NCI-H510A (cell line): Measurements from ENCODE around the gene FHIP1B.

Experiments used
- DNase-seq: peaks from one replicate; lab custom pipeline; 2025; lab: John Stamatoyannopoulos, UW

The FHIP1B gene

DNA sequence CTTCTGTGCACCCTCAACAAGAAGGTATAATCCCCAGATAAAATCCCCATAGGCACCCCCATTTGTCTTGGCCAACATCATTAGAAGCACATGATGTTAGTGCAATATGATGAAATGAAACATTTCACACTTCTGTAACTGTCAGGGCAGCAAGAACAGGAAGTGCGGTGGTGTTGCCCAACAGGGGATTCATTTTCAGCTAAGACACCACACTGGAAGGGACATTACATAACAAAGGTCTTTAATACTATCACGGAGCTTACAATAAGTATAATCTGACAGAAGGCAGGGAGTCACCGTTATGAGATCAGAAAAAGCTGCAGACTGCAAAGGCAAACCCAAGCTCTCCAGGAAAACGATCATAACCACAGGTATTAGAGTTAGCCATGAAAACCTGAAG, 33.5 kb downstream of the FHIP1B start:
- no peak for DNase-seq

DNA sequence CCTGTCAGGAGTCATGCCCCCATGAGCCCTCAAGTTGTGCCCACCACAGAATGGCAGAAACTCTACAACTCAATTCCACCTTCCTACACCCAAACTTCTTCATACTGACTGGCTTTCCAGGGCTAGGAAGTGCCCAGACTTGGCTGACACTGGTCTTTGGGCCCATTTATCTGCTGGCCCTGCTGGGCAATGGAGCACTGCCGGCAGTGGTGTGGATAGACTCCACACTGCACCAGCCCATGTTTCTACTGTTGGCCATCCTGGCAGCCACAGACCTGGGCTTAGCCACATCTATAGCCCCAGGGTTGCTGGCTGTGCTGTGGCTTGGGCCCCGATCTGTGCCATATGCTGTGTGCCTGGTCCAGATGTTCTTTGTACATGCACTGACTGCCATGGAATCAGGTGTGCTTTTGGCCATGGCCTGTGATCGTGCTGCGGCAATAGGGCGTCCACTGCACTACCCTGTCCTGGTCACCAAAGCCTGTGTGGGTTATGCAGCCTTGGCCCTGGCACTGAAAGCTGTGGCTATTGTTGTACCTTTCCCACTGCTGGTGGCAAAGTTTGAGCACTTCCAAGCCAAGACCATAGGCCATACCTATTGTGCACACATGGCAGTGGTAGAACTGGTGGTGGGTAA, 35.1 kb downstream of the FHIP1B start, which contains the start of gene OR52W1:
TSS of gene OR52W1 (plus strand) at position 51 of the 637 bp plus-strand sequence. CDS start at position 51, 0 bp downstream.
- no peak for DNase-seq

- DNase-seq: no peak
These were observed 36.8 kb downstream of the FHIP1B start for GRCh38 chr11:6197466-6198200.

- no peak for DNase-seq
These were observed 38.0 kb downstream of the FHIP1B start for GRCh38 chr11:6196396-6196795.

DNA sequence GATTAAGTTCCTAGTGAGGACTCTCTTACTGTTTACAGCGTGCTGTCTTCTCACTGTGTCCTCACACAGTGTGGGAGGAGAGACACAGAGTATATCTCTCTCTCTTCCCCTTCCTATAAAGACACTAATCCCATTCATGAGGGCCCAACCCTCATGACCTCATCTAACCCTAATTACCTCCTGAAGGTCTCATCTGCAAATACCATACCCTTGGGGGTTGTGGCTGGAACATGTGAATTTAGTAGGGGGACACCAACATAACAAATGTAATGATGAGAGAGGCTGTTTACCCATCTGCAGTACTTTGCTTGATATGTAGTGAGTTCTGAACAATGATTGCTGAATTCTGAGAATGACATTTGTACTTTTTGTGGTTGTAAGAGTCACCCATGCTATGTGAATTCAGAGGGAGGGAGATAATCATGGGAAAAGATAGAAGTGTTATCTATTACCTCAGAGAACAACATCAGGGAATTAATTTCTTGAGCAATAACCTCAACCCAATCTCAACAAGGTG, 40.3 kb downstream of the FHIP1B start:
- DNase-seq: no peak

- no peak for DNase-seq
These were observed 42.7 kb downstream of the FHIP1B start for GRCh38 chr11:6191742-6192141.

- no peak for DNase-seq
These were observed 59.0 kb downstream of the FHIP1B start for GRCh38 chr11:6175440-6175839.

- no peak for DNase-seq
These were observed 64.2 kb downstream of the FHIP1B start, which contains the start of gene OR52B2 for GRCh38 chr11:6170226-6170625. TSS of gene OR52B2 (minus strand) at chr11:6170326. CDS start at chr11:6170326, 0 bp downstream.
